CD4-positive, alpha-beta T cell treated with Interferon gamma for 1 hour (primary cell): ENCODE results near the gene CNIH1.
"Not testable (repeated sequence)": the region's sequence is repeated elsewhere in the genome, so short reads cannot be mapped to it uniquely, and the experiment has no call there.

Experiments
- DNase-seq: peaks from one replicate; pipeline ENCODE4 v3.0.0-alpha.2; 2020

The CNIH1 gene

GRCh38 chr14:54425537-54426274 is 15.5 kb downstream of the CNIH1 start:
- DNase-seq, result no peak

DNA sequence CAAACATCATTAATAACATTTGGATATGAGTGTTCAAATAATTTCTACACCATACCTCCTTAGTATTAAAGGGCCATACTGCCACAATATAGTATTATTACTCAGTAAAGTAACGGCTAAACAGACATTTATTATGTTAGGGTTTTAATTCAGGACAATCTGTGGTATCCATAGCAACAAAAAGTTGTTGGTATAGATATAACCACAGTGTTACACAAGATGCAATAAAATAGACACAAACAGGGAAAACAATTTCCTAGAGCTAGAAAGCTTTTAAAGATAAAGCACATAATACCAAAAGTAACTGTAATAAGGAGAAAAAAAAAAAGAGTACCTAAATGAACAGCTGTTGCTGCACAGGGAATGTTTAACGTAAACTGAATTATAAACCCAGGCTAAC is 16.1 kb downstream of the CNIH1 start:
- no peak for DNase-seq

GRCh38 chr14:54424479-54424901 is 16.7 kb downstream of the CNIH1 start:
- no peak for DNase-seq

DNA sequence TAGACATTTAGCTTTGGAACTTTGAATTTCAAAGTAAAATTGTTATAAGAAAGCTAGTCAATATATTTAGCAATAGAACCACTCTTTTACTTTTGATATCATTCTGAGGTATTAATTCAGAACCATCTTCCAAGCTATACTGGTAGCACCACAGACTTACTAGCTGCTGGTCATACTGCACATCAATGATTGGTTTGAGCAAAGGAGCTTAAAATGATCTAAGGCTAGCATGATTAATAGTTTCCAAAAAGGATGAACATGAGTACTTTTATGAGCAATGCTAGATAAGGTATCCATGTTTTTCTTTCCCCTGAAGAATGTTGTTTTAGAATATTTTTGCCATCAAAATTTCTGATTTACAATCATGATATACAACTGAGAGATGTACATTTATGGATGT is 17.2 kb downstream of the CNIH1 start:
- DNase-seq, result no peak

GRCh38 chr14:54420478-54421142 is 20.6 kb downstream of the CNIH1 start:
- no peak for DNase-seq

DNA sequence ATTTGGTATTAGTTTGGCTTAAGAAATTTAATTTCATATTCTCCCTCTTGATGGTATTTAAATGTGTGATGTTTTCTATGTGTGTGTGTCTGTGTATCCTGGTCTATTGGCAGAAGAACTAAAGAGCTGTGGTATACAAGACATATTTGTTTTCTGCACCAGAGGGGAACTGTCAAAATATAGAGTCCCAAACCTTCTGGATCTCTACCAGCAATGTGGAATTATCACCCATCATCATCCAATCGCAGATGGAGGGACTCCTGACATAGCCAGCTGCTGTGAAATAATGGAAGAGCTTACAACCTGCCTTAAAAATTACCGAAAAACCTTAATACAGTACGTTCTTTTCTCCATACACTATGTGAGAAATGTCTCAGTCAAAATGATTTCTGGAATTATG is 29.8 kb downstream of the CNIH1 start:
- no peak for DNase-seq

GRCh38 chr14:54410215-54410614 is 31.0 kb downstream of the CNIH1 start:
- no peak for DNase-seq

- not testable (repeated sequence) for DNase-seq
Measured at GRCh38 chr14:54403401-54404005, 37.7 kb downstream of the CNIH1 start.

DNA sequence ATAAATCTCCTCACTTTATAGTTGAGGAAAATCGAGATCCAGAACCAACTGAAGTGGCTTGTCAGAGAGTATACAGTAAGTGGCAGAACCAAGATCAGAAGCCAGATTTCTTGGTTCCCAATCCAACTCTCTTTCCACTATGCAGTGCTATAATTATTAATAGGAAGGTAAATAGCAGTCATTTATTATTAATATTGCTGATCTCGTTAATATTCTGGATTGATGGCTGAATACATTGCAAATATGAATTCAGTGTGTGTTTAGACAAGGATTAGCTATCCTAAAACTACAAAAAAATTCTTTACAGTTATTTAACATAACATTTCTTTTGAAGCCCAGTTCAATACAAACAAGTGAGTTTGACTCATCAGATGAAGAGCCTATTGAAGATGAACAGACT is 41.6 kb downstream of the CNIH1 start:
- DNase-seq, result no peak

GRCh38 chr14:54396493-54397335 is 44.5 kb downstream of the CNIH1 start, which contains the start of gene CDKN3:
TSS of gene CDKN3 (plus strand) at chr14:54397007. CDS start at chr14:54397069, 62 bp downstream.
- peak; percentile 97 for DNase-seq

GRCh38 chr14:54396183-54396492 is 45.0 kb downstream of the CNIH1 start:
- DNase-seq, result no peak

- DNase-seq, result no peak
Measured at GRCh38 chr14:54395716-54396115, 45.5 kb downstream of the CNIH1 start.

DNA sequence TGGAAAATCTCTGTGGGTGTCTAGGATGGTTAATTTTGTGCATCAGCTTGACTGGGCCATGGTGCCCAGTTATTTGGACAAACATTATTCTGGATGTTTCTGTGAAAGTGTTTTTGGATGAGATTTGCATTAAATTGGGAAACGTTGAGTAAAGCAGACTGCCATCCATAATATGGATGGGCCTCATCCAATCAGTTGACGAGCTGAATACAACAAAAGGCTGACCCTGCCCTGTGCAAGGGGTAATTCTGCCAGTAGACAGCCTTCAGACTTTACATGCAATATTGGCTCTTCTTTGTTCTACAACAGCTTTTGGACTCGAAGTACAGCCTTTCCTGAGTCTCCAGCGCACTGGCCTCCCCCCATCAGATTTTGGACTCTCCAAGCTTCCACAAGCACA is 45.9 kb downstream of the CNIH1 start:
- no peak for DNase-seq

DNA sequence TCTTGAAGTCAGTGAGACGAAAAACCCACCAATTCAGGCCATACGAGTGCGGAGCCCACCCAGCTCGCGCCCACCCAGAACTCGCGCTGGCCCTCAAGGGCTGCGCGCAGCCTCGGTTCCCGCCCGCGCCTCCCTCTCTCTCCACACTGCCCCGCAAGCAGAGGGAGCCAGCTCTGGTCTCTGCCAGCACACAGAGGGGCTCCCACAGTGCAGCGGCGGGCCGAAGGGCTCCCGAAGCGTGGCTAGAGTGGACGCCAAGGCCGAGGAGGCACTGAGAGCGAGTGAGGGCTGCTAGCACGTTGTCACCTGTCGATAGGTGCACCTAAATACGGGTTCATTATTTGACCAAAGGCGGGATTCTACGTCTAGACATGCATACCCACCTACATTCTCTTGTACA is 46.6 kb downstream of the CNIH1 start:
- no peak for DNase-seq

GRCh38 chr14:54392986-54393884 is 47.9 kb downstream of the CNIH1 start:
- not testable (repeated sequence) for DNase-seq

GRCh38 chr14:54392131-54392859 is 48.9 kb downstream of the CNIH1 start:
- no peak for DNase-seq

DNA sequence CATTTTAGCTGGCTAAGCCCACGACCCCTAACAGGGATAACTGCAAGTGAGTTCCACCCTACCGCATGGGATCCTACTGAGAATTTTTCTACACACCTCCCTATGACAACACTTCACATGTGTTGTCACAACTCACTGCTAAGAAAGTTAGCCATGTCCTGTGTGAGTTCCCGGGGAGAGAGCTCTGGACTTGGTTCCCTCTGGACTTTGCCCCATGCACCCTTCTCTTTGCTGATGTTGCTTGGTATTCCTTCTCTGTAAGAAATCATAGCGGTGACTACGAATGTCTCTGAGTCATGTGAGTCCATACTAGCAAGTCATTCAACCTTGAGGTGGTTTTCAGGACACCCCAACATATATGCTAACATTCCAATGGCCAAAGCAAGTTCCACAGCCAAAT is 53.8 kb downstream of the CNIH1 start:
- no peak for DNase-seq

- no peak for DNase-seq
Measured at GRCh38 chr14:54385556-54385955, 55.6 kb downstream of the CNIH1 start.

GRCh38 chr14:54383835-54384234 is 57.3 kb downstream of the CNIH1 start:
- no peak for DNase-seq

GRCh38 chr14:54381821-54382220 is 59.4 kb downstream of the CNIH1 start:
- no peak for DNase-seq

- not testable (repeated sequence) for DNase-seq
Measured at GRCh38 chr14:54380558-54380957, 60.6 kb downstream of the CNIH1 start.
